Measurements from ENCODE around the gene TTYH2. TPM values are rescaled to one million over a fixed set of nuclear protein-coding genes. Genes with fewer than 3 reads are reported as not detected.

The TTYH2 gene
- total and polyA plus RNA-seq, 10 of the 15 experiments (the other 5 are each of a cell fraction or from before 2014, with no cell fraction given): 0.26 to 25.2 (median 6.6) TPM

DNA sequence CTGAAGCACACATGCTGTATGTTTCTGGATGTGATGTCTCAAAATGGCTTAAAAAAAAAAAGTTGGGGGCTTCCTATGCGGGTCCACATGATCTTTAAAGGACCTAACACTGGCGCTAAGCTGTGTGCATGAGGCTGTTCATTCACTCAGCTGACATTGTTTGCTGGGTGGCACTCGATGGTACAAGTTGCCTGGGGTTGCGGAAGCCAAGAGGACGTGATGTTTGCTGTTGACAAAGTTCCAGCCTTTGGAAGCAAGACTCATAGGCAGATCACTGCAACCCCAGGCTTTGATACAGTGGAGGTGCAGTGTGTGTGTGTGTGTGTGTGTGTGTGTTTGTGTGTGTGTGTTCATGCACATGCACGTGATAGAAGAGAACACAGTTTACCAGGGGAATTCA is 31.2 kb downstream of the TTYH2 start:
- SMC1A ChIA-PET (ENCODE audit: uncharacterized antibody, unreplicated experiment): no interaction called here
- 50% methylated on average over 6 of the region's 6 CpGs for WGBS (ENCODE audit: insufficient coverage, insufficient replicate concordance, low lambda C conversion rate, missing lambda C conversion rate)
- intact Hi-C loops (cut with micrococcal nuclease; ENCODE audit: unreplicated experiment) (no loop called here), in situ Hi-C loops (cut with MboI) (no loop called here)
- no peak for TF ChIP-seq TCF12 (IDR thresholded peaks at IDR 0.05; ENCODE audit: low read depth, low read length)
- TF ChIP-seq JUND (IDR thresholded peaks at IDR 0.05; ENCODE audit: low read depth, low read length): no peak
- no peak for TF ChIP-seq MTA2 (IDR thresholded peaks at IDR 0.05; ENCODE audit: low read depth)
- Histone ChIP-seq H4K20me1 (ENCODE audit: control insufficient read depth, insufficient read depth) (no peaks in the 10 kb centered on the region), H3K36me3 (ENCODE audit: control insufficient read depth in 2 of 2, insufficient read depth in 2 of 2, low read length in 1 of 2) (peaks cover 0 to 2% of the 10 kb centered on the region in 2 experiments; a peak in 2 of 4 replicates), H3K4me2 (ENCODE audit: control insufficient read depth, insufficient read depth) (no peak overlapping the region), H3K79me2 (ENCODE audit: control insufficient read depth, insufficient read depth, low read length) (no peaks in the 10 kb centered on the region), H3K4me1 (ENCODE audit: control insufficient read depth, insufficient read depth, low read length) (no peaks in the 10 kb centered on the region), H3K4me3 (no peak overlapping the region), H3K27ac (ENCODE audit: control insufficient read depth, insufficient read depth) (no peak overlapping the region), H3K27me3 (replicated peaks in 1 of 2; ENCODE audit: control insufficient read depth in 2 of 2, insufficient read depth in 2 of 2, low read length in 1 of 2) (no peaks in the 10 kb centered on the region), H3K9ac (ENCODE audit: control insufficient read depth, insufficient read depth, low read length) (no peak overlapping the region), H2AFZ (ENCODE audit: control insufficient read depth, low read depth, low read length) (no peak overlapping the region), H3K9me3 (replicated peaks; ENCODE audit: control insufficient read depth, insufficient read depth, low read length) (no peaks in the 10 kb centered on the region; the same call in 2 of the 3 replicates)
- no peak for DNase-seq (ENCODE audit: low read depth, low spot score)
- RAD21 ChIA-PET (ENCODE audit: unreplicated experiment): no interaction called here
- CTCF ChIA-PET: interaction anchor here (0.7 kb wide), 1 partner anchor 28 kb away, joined by 4 read pairs; no protein-coding TSS in a partner anchor
- BruUV-seq (replicated peaks): no TSS peak
- ATAC-seq: no peak
- POLR2A ChIA-PET: no interaction called here
- no peak for FAIRE-seq

DNA sequence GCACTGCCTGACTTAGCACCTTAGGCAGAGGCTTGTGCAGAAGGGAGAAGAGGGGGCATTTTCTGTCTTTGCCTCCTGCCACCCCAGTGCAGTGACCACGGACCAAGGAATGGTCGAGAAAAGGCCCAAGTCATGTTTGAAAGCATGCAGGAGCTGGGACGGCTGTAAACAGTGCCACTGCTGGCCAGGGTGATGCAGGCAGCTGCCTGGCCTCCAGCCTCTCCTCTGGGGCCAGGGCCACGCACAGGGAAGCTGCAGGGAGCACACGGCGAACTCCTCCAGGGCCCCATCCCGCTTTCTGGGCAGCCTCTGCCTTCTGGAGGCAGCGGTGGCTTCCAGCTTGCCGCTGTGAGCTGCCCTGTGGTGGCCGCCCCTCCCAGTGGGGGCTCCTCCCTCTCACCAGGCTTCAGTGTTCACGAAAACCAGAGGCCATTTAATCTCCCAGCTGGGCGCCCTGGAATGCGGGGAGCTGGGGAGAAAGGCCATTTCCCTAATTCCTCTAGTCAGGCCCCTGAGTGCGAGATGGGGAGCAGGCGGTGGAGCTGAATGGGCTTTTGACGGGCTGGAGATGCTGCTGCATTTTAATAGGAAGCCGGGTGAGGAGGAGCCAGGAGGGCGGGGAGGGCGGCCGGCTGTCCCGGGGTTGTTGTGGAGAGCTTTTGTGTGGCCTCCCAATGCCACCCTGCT is 31.9 kb downstream of the TTYH2 start:
- H3K27ac ChIP-seq (ENCODE audit: control insufficient read depth, insufficient read depth): no peak overlapping the region
- no peaks in the 10 kb centered on the region for H3K27me3 ChIP-seq (replicated peaks in 1 of 2; ENCODE audit: control insufficient read depth in 2 of 2, insufficient read depth in 2 of 2, low read length in 1 of 2)
- in situ Hi-C loops (cut with MboI) (no loop called here), intact Hi-C loops (cut with micrococcal nuclease; ENCODE audit: unreplicated experiment) (no loop called here)
- no peak overlapping the region for H2AFZ ChIP-seq (ENCODE audit: control insufficient read depth, low read depth, low read length)
- ATAC-seq (no peak), FAIRE-seq (no peak), DNase-seq (ENCODE audit: low read depth, low spot score) (no peak)
- no peaks in the 10 kb centered on the region for H3K79me2 ChIP-seq (ENCODE audit: control insufficient read depth, insufficient read depth, low read length)
- H3K4me2 ChIP-seq (ENCODE audit: control insufficient read depth, insufficient read depth): no peak overlapping the region
- ChIA-PET SMC1A (ENCODE audit: uncharacterized antibody, unreplicated experiment) (no interaction called here), RAD21 (ENCODE audit: unreplicated experiment) (no interaction called here), POLR2A (no interaction called here), CTCF (interaction anchor here (0.7 kb wide), 1 partner anchor 29 kb away, joined by 4 read pairs; no protein-coding TSS in a partner anchor)
- no peak overlapping the region for H3K9ac ChIP-seq (ENCODE audit: control insufficient read depth, insufficient read depth, low read length)
- H3K4me3 ChIP-seq: no peak overlapping the region
- H3K4me1 ChIP-seq (ENCODE audit: control insufficient read depth, insufficient read depth, low read length): no peaks in the 10 kb centered on the region
- H4K20me1 ChIP-seq (ENCODE audit: control insufficient read depth, insufficient read depth): no peaks in the 10 kb centered on the region
- TF ChIP-seq MEF2A (IDR thresholded peaks at IDR 0.05; ENCODE audit: insufficient read depth, low read depth, low read length): no peak
- TF ChIP-seq BMI1 (IDR thresholded peaks at IDR 0.05; ENCODE audit: borderline replicate concordance): no peak
- no peak for TF ChIP-seq RELB (IDR thresholded peaks at IDR 0.05; ENCODE audit: low read depth)
- no peak for TF ChIP-seq KLF5 (IDR thresholded peaks at IDR 0.05; ENCODE audit: partially characterized antibody)
- TF ChIP-seq ESRRA (IDR thresholded peaks at IDR 0.05; ENCODE audit: low read length): no peak
- TF ChIP-seq CBFB (IDR thresholded peaks at IDR 0.05; ENCODE audit: low read depth): no peak
- TF ChIP-seq SRF (IDR thresholded peaks at IDR 0.05; ENCODE audit: low read depth in 2 of 2, low read length in 2 of 2): no peak
- TF ChIP-seq RELA (IDR thresholded peaks at IDR 0.05; ENCODE audit: borderline replicate concordance, partially characterized antibody): no peak
- TF ChIP-seq IKZF1 (conservative IDR thresholded peaks at IDR 0.05): no peak
- BruUV-seq (replicated peaks): no TSS peak
- WGBS (ENCODE audit: insufficient coverage, insufficient replicate concordance, low lambda C conversion rate, missing lambda C conversion rate): 61% methylated on average over 21 of the region's 21 CpGs
- H3K36me3 ChIP-seq (ENCODE audit: control insufficient read depth in 2 of 2, insufficient read depth in 2 of 2, low read length in 1 of 2): peaks cover 0 to 2% of the 10 kb centered on the region in 2 experiments; a peak in 2 of 4 replicates
- no peaks in the 10 kb centered on the region; the same call in 2 of the 3 replicates for H3K9me3 ChIP-seq (replicated peaks; ENCODE audit: control insufficient read depth, insufficient read depth, low read length)

All from GM12878 (cell line).